HG03025 (cell line): ENCODE results near the gene PIGU.
"Not testable (repeated sequence)": the region's sequence is repeated elsewhere in the genome, so short reads cannot be mapped to it uniquely, and the experiment has no call there.

Experiments
- ATAC-seq: cut with Tn5 transposase; IDR thresholded peaks from one replicate; pipeline ENCODE4 v1.9.1; 2021; ENCODE audit warnings: mild to moderate bottlenecking, moderate library complexity; ENCODE audit not compliant: unreplicated experiment, low FRiP score

PIGU gene

DNA sequence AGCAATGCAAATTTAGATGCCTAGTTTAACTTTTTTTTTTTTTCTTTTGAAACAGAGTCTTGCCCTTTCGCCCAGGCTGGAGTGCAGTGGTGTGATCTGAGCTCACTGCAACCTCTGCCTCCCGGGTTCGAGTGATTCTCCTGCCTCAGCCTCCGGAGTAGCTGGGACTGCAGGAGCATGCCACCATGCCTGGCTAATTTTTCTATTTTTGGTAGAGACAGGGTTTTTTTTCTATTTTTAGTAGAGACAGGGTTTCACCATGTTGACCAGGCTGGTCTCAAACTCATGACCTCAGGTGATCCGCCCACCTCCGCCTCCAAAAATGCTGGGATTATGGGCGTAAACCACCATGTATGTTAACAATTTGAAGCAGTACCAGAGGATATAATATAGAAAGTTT lies 158.0 kb downstream of the PIGU start:
- not testable (repeated sequence) for ATAC-seq

DNA sequence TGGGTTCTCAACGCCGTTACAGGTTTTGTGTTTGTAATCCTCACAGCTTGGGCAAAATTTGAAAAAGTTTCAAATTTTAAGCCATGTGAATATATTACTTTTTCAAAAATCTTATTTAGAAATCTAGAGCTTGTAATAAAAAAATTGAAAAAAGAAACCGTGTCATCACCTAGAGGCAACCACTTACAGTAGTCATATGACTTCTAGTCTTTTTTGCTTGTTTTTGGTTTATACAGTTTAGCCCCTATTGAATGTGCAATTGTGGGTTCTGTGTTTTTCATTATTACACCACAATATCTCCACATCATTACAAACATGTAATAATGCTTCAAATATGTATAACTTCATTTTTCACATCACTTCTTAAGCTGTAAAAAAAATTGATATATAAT lies 159.8 kb downstream of the PIGU start:
- ATAC-seq, result no peak

DNA sequence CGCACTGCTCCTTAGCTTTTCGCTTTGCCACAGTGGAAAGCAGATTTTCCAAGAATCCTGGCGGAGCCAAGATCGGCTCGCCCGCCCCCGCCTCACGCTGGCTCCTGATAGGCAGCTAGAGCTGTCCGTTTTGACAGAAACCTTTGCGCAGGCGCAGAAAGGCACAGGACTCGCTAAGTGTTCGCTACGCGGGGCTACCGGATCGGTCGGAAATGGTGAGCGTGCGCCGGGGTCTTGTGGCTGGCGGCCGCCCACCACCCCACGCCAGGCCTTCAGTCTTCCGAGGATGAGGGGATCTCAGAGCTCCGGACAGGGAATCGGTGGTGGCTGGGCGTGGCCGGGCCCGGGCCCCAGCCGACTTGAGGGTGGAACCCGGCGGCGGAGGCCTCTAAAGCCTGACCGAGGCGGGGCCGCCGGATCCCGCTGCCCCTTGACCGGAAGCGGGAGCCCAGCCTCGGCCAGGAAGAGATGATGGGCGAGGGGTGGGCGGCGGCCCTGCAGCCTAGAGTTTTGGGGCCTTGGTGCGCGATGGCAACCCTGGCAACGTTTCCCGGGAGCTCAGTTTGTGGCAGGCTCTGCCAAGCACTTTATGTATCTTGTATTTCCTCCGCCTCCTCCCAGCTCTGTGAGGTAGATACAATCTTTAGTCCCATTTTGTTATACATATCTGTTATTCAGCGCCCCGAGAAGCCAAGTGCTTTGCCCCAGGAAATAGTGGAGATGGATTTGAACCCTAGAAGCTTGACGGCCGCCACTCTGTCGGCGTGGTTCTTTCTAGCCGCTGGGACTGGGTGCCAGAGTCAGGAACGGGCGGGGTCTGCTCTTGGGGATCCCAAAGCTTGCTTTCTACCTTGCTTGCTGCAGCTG lies 160.4 kb downstream of the PIGU start, which contains the start of gene DYNLRB1:
TSS of gene DYNLRB1 (plus strand) at position 176 of the 867 bp plus-strand sequence. CDS start at position 213, 37 bp downstream.
- ATAC-seq, result peak; percentile 69

DNA sequence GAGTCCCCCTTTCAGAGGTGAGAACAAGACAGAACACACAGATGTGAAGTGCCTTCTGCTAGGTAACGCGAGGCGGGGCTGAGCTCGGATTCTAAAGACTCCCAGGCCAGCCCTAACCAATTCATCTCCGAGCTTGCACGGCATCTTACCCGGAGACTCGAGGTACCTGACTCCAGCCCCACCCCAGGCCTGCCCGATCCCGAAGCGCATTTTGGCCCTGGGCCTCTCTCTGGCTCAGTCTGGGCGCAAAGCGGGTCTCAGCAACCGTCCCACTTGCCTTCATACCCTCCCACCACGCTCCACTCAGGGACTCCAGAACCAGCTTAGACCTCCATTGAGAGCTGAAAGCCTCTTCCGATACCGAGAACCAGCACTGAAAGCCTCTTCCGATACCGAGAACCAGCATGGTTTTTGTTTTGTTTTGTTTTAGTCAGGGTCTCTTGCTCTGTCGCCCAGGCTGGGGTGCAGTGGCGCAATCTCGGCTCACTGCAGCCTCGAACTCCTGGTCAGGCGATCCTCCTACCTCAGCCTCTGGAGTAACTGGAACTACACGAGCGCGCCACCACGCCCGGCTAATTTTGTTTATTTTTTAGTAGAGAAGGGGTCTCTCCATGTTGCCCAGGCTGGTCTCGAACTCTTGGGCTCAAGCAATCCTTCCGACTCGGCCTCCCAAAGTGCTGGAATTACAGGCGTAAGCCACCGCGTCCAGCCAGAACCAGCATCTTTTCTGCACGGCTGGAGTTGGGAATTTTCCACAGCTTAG lies 161.2 kb downstream of the PIGU start:
- ATAC-seq, result peak; percentile 53

DNA sequence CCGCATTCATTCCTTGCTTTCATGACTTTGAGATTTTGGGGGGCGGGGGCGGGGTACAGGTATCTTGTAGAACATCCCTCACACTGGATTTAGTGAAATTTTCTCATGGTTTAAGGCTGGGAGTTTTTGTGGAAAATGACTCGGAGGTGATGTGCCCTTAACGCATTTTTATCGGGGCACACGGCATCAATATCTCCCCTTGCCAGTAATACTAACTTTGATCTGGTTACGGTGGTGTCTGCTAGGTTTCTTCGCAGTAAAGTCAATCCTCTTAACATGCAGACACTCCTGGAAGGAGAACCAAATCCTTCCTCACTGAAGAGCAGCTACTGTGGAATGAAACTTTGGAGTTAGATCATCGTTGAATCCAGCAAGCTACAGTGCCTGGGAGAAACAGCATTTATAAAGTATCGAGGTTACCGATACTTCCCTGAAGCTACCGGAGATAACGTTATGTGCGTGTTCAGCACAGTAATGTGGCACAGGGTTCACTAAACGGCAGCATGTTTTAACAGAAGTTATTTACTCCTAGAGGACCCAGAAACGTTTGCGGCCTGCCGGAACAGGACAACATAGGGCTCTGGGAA lies 161.9 kb downstream of the PIGU start:
- no peak for ATAC-seq

DNA sequence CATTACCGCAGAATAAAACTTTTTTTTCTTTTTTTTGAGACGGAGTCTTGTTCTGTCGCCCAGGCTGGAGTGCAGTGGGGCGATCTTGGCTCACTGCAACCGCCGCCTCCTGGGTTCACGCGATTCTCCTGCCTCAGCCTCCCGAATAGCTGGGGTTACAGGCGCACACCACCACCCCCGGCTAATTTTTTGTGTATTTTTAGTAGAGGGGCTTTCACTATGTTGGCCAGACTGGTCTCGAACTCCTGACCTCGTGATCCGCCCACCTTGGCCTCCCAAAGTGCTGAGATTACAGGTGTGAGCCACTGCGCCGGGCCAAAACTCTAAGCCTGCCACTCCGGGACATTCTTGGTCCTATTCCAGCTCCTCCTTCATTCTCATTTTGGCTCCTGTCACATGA lies 162.9 kb downstream of the PIGU start:
- not testable (repeated sequence) for ATAC-seq

DNA sequence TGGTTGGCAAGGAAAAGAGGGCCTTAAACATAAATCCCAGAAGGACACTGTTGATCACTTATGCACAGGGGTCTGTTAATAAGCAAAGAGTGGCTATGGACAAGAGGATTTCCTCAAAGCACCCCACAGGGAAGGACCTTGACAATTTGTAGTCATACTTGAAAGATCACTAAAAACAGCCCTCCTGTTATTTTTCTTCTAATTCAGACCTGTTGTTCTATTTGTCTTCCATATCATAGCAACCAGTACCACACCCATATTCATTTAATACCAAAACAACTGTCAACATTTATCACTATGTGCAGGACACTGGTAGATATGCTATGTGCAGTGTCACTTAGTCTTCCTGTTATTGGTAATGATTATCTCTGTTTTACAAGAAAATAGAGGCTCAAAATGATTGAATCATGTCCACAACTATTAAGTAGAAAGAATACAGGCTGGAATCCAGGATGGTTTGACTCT lies 163.9 kb downstream of the PIGU start:
- no peak for ATAC-seq

DNA sequence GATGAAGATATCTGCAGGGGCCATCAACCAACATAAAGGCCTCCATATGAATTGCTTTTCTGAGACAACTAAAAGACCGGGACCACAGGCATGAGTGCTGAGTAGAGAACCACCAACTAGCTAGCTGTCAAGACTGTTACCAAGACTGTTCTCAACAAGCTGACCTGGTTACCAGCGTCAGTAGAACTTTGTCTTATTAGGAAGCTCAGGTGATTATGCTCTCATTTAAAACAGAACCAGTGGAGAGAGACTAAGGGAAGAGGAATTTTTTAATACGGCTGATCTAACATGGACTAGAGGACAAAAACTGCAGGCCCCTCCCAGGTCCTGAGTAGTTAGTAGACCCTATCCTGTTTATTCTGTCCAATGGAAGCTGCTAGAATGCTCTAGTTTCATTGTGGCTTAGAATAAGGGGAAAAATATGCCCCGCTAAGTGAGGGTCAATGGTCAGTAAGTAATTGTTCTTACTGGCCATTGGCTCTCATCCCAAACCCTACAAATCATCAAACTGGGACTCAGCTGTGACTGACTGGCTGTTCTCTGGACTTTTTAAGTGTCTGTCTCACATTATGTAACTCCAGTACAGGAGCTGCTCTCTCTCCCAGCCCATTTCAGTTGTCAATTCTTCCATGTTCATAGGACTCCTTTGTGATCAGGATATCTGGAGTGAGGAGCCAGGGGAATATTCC lies 164.5 kb downstream of the PIGU start:
- ATAC-seq, result no peak

DNA sequence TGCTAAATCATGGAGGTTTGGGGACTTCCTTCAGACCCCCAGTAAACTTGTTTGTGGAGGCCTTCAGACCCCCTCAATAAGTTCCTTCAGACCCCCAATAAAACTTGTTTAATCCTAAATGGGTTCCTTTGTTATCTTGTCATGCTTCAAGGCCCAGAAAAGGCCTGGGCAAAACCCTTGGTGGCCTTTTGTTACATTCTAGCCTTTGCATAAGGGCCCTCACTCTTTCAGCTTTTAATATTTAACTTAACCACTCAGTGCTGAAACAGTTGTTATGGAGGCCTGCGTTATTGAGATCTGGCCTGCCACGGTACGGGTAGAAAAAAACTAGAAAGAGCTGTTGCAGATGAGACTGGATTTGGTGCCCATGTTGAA lies 165.0 kb downstream of the PIGU start:
- no peak for ATAC-seq

DNA sequence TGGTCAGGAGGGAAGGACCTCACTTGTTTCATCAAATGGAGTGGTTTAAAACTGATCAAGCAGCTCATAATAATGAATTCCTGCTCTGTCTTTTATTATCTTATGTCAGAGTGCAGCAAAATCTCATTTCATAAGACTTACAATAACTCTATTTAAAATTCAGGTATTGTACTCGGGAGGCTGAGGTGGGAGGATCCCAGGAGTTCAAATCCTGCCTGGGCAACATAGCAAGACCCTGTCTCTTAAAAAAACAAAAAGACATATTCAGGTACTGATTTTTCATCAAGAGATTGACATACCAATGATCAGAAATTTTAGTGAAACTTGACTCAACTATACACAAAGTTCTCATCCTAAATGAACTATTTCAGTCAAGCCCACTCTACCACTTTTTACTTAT lies 166.3 kb downstream of the PIGU start:
- ATAC-seq, result no peak
